Fibroblast of skin of scalp (primary cell): ENCODE results near the gene PARD3B.

ENCODE experiments used
- DNase-seq: peaks from one replicate; pipeline ENCODE4 v3.0.0-alpha.2; 2013

Gene PARD3B

GRCh38 chr2:204591225-204591624, 46.0 kb downstream of the PARD3B start:
- no peak for DNase-seq

GRCh38 chr2:204604061-204604460, 58.8 kb downstream of the PARD3B start:
- peak; percentile 29 for DNase-seq

- DNase-seq = peak; percentile 64
Measured at GRCh38 chr2:204608237-204608939, 63.1 kb downstream of the PARD3B start.

GRCh38 chr2:204611017-204611631, 65.8 kb downstream of the PARD3B start:
- no peak for DNase-seq

GRCh38 chr2:204611764-204612163, 66.5 kb downstream of the PARD3B start:
- DNase-seq = no peak

GRCh38 chr2:204613635-204614034, 68.4 kb downstream of the PARD3B start:
- DNase-seq = no peak

- no peak for DNase-seq
Measured at GRCh38 chr2:204615456-204615855, 70.2 kb downstream of the PARD3B start.

GRCh38 chr2:204625135-204625534, 79.9 kb downstream of the PARD3B start:
- DNase-seq = peak; percentile 35

GRCh38 chr2:204628926-204629712, 83.8 kb downstream of the PARD3B start:
- DNase-seq = peak; percentile 15

- no peak for DNase-seq
Measured at GRCh38 chr2:204632410-204632809, 87.1 kb downstream of the PARD3B start.

- no peak for DNase-seq
Measured at GRCh38 chr2:204634564-204634963, 89.3 kb downstream of the PARD3B start.

- no peak for DNase-seq
Measured at GRCh38 chr2:204635478-204635877, 90.2 kb downstream of the PARD3B start.

- DNase-seq = no peak
Measured at GRCh38 chr2:204638471-204639194, 93.4 kb downstream of the PARD3B start.

- DNase-seq = no peak
Measured at GRCh38 chr2:204643326-204643725, 98.1 kb downstream of the PARD3B start.

- peak; percentile 73 for DNase-seq
Measured at GRCh38 chr2:204645018-204645773, 99.9 kb downstream of the PARD3B start.

- DNase-seq = no peak
Measured at GRCh38 chr2:204647626-204648025, 102.4 kb downstream of the PARD3B start.

GRCh38 chr2:204650611-204651010, 105.3 kb downstream of the PARD3B start:
- DNase-seq = no peak

GRCh38 chr2:204652063-204652462, 106.8 kb downstream of the PARD3B start:
- no peak for DNase-seq

GRCh38 chr2:204654669-204655068, 109.4 kb downstream of the PARD3B start:
- DNase-seq = no peak

- peak; percentile 46 for DNase-seq
Measured at GRCh38 chr2:204655101-204655500, 109.8 kb downstream of the PARD3B start.

- no peak for DNase-seq
Measured at GRCh38 chr2:204655626-204656025, 110.4 kb downstream of the PARD3B start.

GRCh38 chr2:204657024-204657423, 111.7 kb downstream of the PARD3B start:
- no peak for DNase-seq
